ENCODE measurements around the gene ENTREP1. TPM values are rescaled to one million over a fixed set of nuclear protein-coding genes. Genes with fewer than 3 reads are reported as not detected.

ENTREP1 gene
- total RNA-seq, 6 donors from 2014 or later, result 28.5 to 49.2 (median 38.2) TPM

DNA sequence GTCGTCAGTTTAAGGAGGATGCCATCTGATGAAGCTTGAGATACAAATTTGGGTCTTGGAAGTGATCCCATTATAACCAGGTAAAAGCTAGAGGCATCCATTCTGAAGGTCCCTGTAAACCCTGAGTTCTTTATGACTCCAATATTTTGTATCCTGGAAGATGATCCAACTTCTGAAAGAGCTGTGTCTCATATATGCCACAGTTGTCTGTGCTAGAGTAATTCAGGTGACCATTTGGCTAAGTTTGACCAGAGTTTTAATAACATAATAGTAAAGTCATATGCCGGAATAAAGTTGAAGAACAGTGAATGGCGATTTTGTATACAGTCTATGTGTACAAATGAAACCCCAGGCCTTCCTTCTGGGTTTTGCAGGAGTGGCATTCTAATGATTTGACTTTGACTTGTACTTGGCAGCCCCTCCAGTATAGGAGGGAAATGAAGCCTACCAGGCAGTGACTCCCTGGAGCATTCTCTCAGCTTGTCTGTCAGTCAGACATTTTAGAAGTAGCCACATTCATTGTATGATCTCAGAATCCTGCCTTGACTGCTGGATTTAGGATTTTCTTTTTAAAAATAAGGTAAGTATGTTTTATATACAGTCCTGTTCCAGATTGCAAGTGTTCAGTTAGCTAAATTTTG lies 39.6 kb downstream of the ENTREP1 start:
- Histone ChIP-seq H3K27ac (no peak overlapping the region), H3K4me3 (no peak overlapping the region), H3K4me1 (no peaks in the 10 kb centered on the region), H3K27me3 (no peaks in the 10 kb centered on the region), H3K36me3 (no peaks in the 10 kb centered on the region), H3K9me3 (no peaks in the 10 kb centered on the region)
- ATAC-seq (ENCODE audit: low FRiP score in 2 of 2), result no peak
- DNase-seq, result no peak
- TF ChIP-seq, protein P1, sequence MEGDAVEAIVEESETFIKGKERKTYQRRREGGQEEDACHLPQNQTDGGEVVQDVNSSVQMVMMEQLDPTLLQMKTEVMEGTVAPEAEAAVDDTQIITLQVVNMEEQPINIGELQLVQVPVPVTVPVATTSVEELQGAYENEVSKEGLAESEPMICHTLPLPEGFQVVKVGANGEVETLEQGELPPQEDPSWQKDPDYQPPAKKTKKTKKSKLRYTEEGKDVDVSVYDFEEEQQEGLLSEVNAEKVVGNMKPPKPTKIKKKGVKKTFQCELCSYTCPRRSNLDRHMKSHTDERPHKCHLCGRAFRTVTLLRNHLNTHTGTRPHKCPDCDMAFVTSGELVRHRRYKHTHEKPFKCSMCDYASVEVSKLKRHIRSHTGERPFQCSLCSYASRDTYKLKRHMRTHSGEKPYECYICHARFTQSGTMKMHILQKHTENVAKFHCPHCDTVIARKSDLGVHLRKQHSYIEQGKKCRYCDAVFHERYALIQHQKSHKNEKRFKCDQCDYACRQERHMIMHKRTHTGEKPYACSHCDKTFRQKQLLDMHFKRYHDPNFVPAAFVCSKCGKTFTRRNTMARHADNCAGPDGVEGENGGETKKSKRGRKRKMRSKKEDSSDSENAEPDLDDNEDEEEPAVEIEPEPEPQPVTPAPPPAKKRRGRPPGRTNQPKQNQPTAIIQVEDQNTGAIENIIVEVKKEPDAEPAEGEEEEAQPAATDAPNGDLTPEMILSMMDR (IDR thresholded peaks at IDR 0.05), result no peak
- 83 to 88% methylated on average over 3 of the region's 3 CpGs for WGBS, 2 donors

DNA sequence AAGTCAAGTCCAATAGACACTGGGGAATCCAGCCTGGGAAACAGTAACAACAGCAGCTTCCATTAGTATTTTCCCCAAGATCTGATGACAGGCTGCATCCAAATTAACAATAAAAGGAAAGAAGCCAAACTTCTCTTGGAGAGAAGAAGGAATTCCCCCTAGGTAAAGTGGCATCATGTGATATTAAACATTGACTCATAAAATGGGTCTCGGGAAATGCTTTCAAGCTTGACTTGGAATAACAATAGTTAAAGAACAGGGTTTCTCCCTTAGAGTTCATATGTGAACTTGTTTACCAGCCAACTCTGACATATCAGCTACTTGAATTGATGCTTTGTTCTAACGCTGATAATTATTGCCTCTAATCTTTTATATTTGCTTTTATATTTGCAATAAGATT lies 45.4 kb downstream of the ENTREP1 start:
- TF ChIP-seq POLR2AphosphoS5 (IDR thresholded peaks at IDR 0.05), result no peak
- TF ChIP-seq, protein P1 (IDR thresholded peaks at IDR 0.05), result no peak
- TF ChIP-seq POLR2A (IDR thresholded peaks at IDR 0.05), result no peak
- no peak for TF ChIP-seq EP300 (IDR thresholded peaks at IDR 0.05)
- no peak for ATAC-seq (ENCODE audit: low FRiP score in 2 of 2)
- no peak for DNase-seq
- WGBS, 2 donors, result 42 to 70% methylated on average over 2 of the region's 2 CpGs
- H3K27me3 ChIP-seq, result no peaks in the 10 kb centered on the region
- H3K27ac ChIP-seq, result no peak overlapping the region
- H3K9me3 ChIP-seq, result no peaks in the 10 kb centered on the region
- H3K4me3 ChIP-seq, result no peak overlapping the region
- peaks cover 0 to 6% (median 0%) of the 10 kb centered on the region in 4 donors for H3K4me1 ChIP-seq
- H3K36me3 ChIP-seq, result no peaks in the 10 kb centered on the region

DNA sequence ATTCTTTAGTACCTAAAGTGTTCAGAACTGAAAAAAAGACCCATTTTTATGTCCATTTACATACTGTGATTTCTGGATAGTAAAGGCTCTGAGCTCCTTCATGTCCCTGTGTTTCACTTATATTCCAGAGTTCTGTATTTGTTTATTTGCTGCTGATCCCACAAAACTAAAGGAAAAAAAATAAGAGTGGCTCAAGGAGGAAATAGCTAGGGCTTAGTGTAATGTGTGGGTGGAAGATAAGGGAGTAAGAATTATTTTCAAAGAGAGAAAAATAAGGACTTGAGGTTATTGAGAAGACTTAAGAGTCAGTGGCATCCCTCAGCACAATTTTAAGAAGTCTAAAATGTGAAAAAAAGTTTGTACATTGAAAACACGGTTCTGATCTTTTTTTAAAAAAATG lies 46.0 kb downstream of the ENTREP1 start:
- H3K9me3 ChIP-seq, result no peaks in the 10 kb centered on the region
- no peak overlapping the region for H3K4me3 ChIP-seq
- ATAC-seq (ENCODE audit: low FRiP score in 2 of 2), result no peak
- no peak for DNase-seq
- no peak overlapping the region for H3K27ac ChIP-seq
- H3K4me1 ChIP-seq, result peaks cover 0 to 6% (median under 1%) of the 10 kb centered on the region in 4 donors
- TF ChIP-seq EP300 (IDR thresholded peaks at IDR 0.05) (no peak), POLR2AphosphoS5 (IDR thresholded peaks at IDR 0.05) (no peak), POLR2A (IDR thresholded peaks at IDR 0.05) (no peak)
- TF ChIP-seq, protein P1 (IDR thresholded peaks at IDR 0.05), result no peak
- H3K27me3 ChIP-seq, result no peaks in the 10 kb centered on the region
- 21 to 24% methylated on average over 1 of the region's 1 CpG for WGBS, 2 donors
- H3K36me3 ChIP-seq, result no peaks in the 10 kb centered on the region

DNA sequence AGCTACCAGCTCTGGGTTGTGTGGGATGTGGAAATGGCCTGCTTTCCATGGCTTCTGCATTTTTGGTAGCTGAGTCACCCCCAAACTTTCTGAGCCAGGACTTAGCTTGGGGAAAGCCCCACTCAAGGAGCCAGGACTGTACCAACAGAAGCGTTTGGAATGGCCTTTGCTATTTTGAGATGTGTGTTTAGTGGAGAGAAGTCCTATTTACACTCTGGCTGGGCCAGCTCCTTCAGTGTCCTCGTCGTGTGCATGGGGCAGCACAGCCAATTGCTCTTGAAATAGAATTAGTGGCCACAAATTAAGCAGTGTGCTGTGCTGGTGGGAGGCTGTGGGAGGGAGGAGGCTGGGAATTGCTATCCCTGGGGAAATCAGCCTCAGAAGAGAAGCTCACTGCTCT lies 51.6 kb downstream of the ENTREP1 start:
- ATAC-seq (ENCODE audit: low FRiP score in 2 of 2) (peak; percentile 77 to 90), DNase-seq (peak in 1 of 2 donors; percentile 79)
- peaks cover 3 to 27% (median 18%) of the 10 kb centered on the region in 4 donors for H3K4me1 ChIP-seq

DNA sequence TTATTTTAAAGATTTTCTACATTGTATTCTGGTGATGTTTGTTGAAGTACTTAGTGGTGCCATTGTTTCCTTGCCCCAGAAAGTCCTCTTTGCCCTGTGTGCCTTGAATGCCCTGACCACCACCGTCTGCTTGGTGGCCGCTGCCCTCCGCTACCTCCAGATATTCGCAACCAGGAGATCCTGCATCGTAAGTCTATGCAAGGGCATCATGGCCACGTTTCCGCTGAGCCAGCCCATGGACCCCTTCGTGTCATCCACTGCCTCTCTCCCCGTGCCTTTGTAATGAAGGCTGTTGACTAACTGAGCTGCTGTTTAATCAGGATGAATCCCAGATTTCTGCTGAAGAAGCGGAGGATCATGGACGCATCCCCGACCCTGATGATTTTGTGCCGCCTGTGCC lies 52.3 kb downstream of the ENTREP1 start:
- TF ChIP-seq POLR2A (IDR thresholded peaks at IDR 0.05) (no peak), EP300 (IDR thresholded peaks at IDR 0.05) (no peak), POLR2AphosphoS5 (IDR thresholded peaks at IDR 0.05) (no peak)
- TF ChIP-seq, protein P1 (IDR thresholded peaks at IDR 0.05), result no peak
- Histone ChIP-seq H3K36me3 (no peaks in the 10 kb centered on the region), H3K4me3 (no peak overlapping the region), H3K9me3 (no peaks in the 10 kb centered on the region), H3K27ac (no peak overlapping the region), H3K4me1 (peaks cover 3 to 27% (median 18%) of the 10 kb centered on the region in 4 donors), H3K27me3 (no peaks in the 10 kb centered on the region)
- DNase-seq, result peak in 1 of 2 donors; percentile 16
- no peak for ATAC-seq (ENCODE audit: low FRiP score in 2 of 2)
- WGBS, 2 donors, result 94 to 96% methylated on average over 13 of the region's 13 CpGs

More for the DNA sequence above, 51.6 kb downstream of the ENTREP1 start:
- TF ChIP-seq POLR2AphosphoS5 (IDR thresholded peaks at IDR 0.05) (peak in 1 of 2 donors; percentile 22), POLR2A (IDR thresholded peaks at IDR 0.05) (no peak), EP300 (IDR thresholded peaks at IDR 0.05) (peak in 1 of 4 donors; percentile 52)
- Histone ChIP-seq H3K27ac (peak overlapping the region in 2 of 4 donors; percentile 39 to 60), H3K27me3 (no peaks in the 10 kb centered on the region), H3K4me3 (no peak overlapping the region), H3K9me3 (no peaks in the 10 kb centered on the region), H3K36me3 (no peaks in the 10 kb centered on the region)
- WGBS, 2 donors, result 42% methylated on average over 3 of the region's 3 CpGs; no CpG with 5 or more reads in 1 of the 2 donors

Data from upper lobe of left lung (tissue), 6 donors.